Fibroblast of pulmonary artery (primary cell): ENCODE measurements around the gene UNC50.

Experiments used
- DNase-seq: peaks from one replicate; pipeline ENCODE4 v3.0.0-alpha.2; 2010; ENCODE audit warnings: low read depth
- H3K4me3 ChIP-seq: replicated peaks from 2 replicates; pipeline ENCODE4 v1.5.1; 2011; ENCODE audit warnings: low read depth, mild to moderate bottlenecking, control low read depth, low read length, moderate library complexity
- CTCF ChIP-seq: IDR thresholded peaks from 2 replicates; pipeline ENCODE4 v1.5.1; 2011; ENCODE audit warnings: mild to moderate bottlenecking, control low read depth, low read length, inconsistent platforms; ENCODE audit errors: missing control alignments

The UNC50 gene

GRCh38 chr2:98576666-98577312 is 31.6 kb upstream of the UNC50 start:
- DNase-seq = no peak
- H3K4me3 ChIP-seq = no peak overlapping the region
- TF ChIP-seq CTCF = no peak

- TF ChIP-seq CTCF = peak; percentile 19
- H3K4me3 ChIP-seq = no peak overlapping the region
- DNase-seq = no peak
Observed at GRCh38 chr2:98577313-98577712, 31.1 kb upstream of the UNC50 start.

GRCh38 chr2:98578231-98578630 is 30.2 kb upstream of the UNC50 start:
- DNase-seq = no peak
- TF ChIP-seq CTCF = no peak
- no peak overlapping the region for H3K4me3 ChIP-seq

- no peak for DNase-seq
- TF ChIP-seq CTCF = no peak
- no peak overlapping the region for H3K4me3 ChIP-seq
Observed at GRCh38 chr2:98579926-98580325, 28.5 kb upstream of the UNC50 start.

- H3K4me3 ChIP-seq = no peak overlapping the region
- no peak for DNase-seq
- TF ChIP-seq CTCF = no peak
Observed at GRCh38 chr2:98580656-98581284, 27.6 kb upstream of the UNC50 start.

- DNase-seq = no peak
- no peak for TF ChIP-seq CTCF
- no peak overlapping the region for H3K4me3 ChIP-seq
Observed at GRCh38 chr2:98582523-98582922, 25.9 kb upstream of the UNC50 start.

- no peak for TF ChIP-seq CTCF
- no peak overlapping the region for H3K4me3 ChIP-seq
- no peak for DNase-seq
Observed at GRCh38 chr2:98583276-98583675, 25.1 kb upstream of the UNC50 start.
